GM23338 (cell line): ENCODE results near the gene PIK3R4. TPM values are rescaled to one million over a fixed set of nuclear protein-coding genes. Genes with fewer than 3 reads are reported as not detected.
A peak's percentile ranks its signal among the peaks of the same experiment; 100 is the strongest.

Experiments
- ATAC-seq: fragments of 200-7000 bp; cut with Tn5 transposase; 3 replicates; pipeline ENCODE4 v1.9.1; 2020
- DNase-seq: peaks from one replicate; pipeline ENCODE4 v3.0.0-alpha.2; 2015; ENCODE audit warnings: low spot score
- H2AFZ ChIP-seq: fragments of 200-600 bp; sonication (generic); 2 replicates; pipeline ENCODE4 v1.8.0; 2016; ENCODE audit warnings: antibody characterized with exemption, mild to moderate bottlenecking, moderate library complexity
- H3F3A ChIP-seq: fragments of 200-600 bp; sonication (generic); replicated peaks from 2 replicates; pipeline ENCODE4 v1.8.0; 2017; ENCODE audit warnings: antibody characterized with exemption, mixed run types, low read depth
- H3K27ac ChIP-seq: fragments of 200-600 bp; sonication (generic); 2 replicates; pipeline ENCODE4 v1.6.1; 2016; ENCODE audit warnings: low read depth
- H3K27me3 ChIP-seq: fragments of 200-600 bp; sonication (generic); 2 replicates; pipeline ENCODE4 v1.8.0; 2016; ENCODE audit warnings: mild to moderate bottlenecking, mixed run types, moderate library complexity; ENCODE audit not compliant: insufficient read depth
- H3K36me3 ChIP-seq: fragments of 200-600 bp; sonication (generic); 2 replicates; pipeline ENCODE4 v1.8.0; 2016; ENCODE audit warnings: mild to moderate bottlenecking; ENCODE audit not compliant: insufficient read depth
- H3K4me1 ChIP-seq: fragments of 200-600 bp; sonication (generic); 2 replicates; pipeline ENCODE4 v1.8.0; 2016; ENCODE audit warnings: mild to moderate bottlenecking, moderate library complexity; ENCODE audit not compliant: insufficient read depth
- H3K4me2 ChIP-seq: fragments of 200-600 bp; sonication (generic); 2 replicates; pipeline ENCODE4 v1.7.1; 2017; ENCODE audit warnings: mixed run types
- H3K4me3 ChIP-seq: fragments of 200-600 bp; sonication (generic); 2 replicates; pipeline ENCODE4 v1.6.1; 2016; ENCODE audit warnings: mixed run types
- H3K79me2 ChIP-seq: fragments of 200-600 bp; sonication (generic); replicated peaks from 2 replicates; pipeline ENCODE4 v1.8.0; 2017; ENCODE audit warnings: mild to moderate bottlenecking; ENCODE audit not compliant: insufficient read depth
- H3K9me2 ChIP-seq: fragments of 200-600 bp; sonication (generic); 2 replicates; pipeline ENCODE4 v1.8.0; 2017; ENCODE audit not compliant: insufficient read depth
- H4K20me1 ChIP-seq: fragments of 200-600 bp; sonication (generic); replicated peaks from 2 replicates; pipeline ENCODE4 v1.8.0; 2017; ENCODE audit warnings: mild to moderate bottlenecking; ENCODE audit not compliant: insufficient read depth
- H3K27ac Mint-ChIP-seq: 2 replicates; pipeline ENCODE4 v1.8.0; 2020; ENCODE audit warnings: inconsistent platforms, mild to moderate bottlenecking, moderate library complexity, mixed read lengths
- H3K27me3 Mint-ChIP-seq: 3 replicates; pipeline ENCODE4 v1.8.0; 2022; ENCODE audit warnings: low read depth, mild to moderate bottlenecking, moderate library complexity, mixed read lengths, inconsistent platforms; ENCODE audit not compliant: insufficient read depth, poor library complexity
- H3K36me3 Mint-ChIP-seq: 3 replicates; pipeline ENCODE4 v1.8.0; 2021; ENCODE audit warnings: low read depth, mild to moderate bottlenecking, inconsistent platforms, moderate library complexity, mixed read lengths
- H3K4me1 Mint-ChIP-seq: 3 replicates; pipeline ENCODE4 v1.8.0; 2020; ENCODE audit warnings: mild to moderate bottlenecking, inconsistent platforms, mixed read lengths
- H3K4me3 Mint-ChIP-seq: 3 replicates; pipeline ENCODE4 v1.8.0; 2021; ENCODE audit warnings: moderate library complexity, mild to moderate bottlenecking, inconsistent platforms, mixed read lengths
- H3K9me3 Mint-ChIP-seq: 3 replicates; pipeline ENCODE4 v1.8.0; 2020; ENCODE audit warnings: moderate library complexity, mild to moderate bottlenecking, inconsistent platforms, mixed read lengths
- CREB1 ChIP-seq: fragments of 250-450 bp; sonication (Bioruptor Pico); IDR thresholded peaks from 2 replicates; pipeline ENCODE4 v1.5.0; 2020; ENCODE audit warnings: low read depth, mild to moderate bottlenecking, moderate library complexity
- CTCF ChIP-seq, 2 experiments: fragments of 200-600 bp in 1 of 2; sonication (generic) in 1 of 2; conservative IDR thresholded peaks; 2 replicates each; pipeline versions ENCODE4 v1.5.1 to v1.6.1; 2016 to 2017; ENCODE audit warnings: antibody characterized with exemption in 2 of 2, low read depth in 2 of 2, mild to moderate bottlenecking in 2 of 2, moderate library complexity in 1 of 2
- ETS1 ChIP-seq: IDR thresholded peaks from 2 replicates; pipeline ENCODE4 v1.6.1; 2016; ENCODE audit warnings: antibody characterized with exemption
- EZH2 ChIP-seq: fragments of 200-600 bp; sonication (generic); IDR thresholded peaks from one replicate; pipeline ENCODE4 v1.8.0; 2017; ENCODE audit warnings: antibody characterized with exemption, mild to moderate bottlenecking, low read depth; ENCODE audit not compliant: unreplicated experiment
- EZH2phosphoT487 ChIP-seq: fragments of 200-600 bp; sonication (generic); IDR thresholded peaks from one replicate; pipeline ENCODE4 v1.8.1; 2018; ENCODE audit warnings: antibody characterized with exemption; ENCODE audit not compliant: unreplicated experiment
- NANOG ChIP-seq: IDR thresholded peaks from 2 replicates; pipeline ENCODE4 v1.6.1; 2016; ENCODE audit warnings: antibody characterized with exemption, borderline replicate concordance
- STAT1 ChIP-seq: IDR thresholded peaks from one replicate; pipeline ENCODE4 v1.6.1; 2016; ENCODE audit warnings: antibody characterized with exemption; ENCODE audit not compliant: unreplicated experiment
- ZNF331 ChIP-seq: fragments of 250-450 bp; sonication (Bioruptor Pico); IDR thresholded peaks from 2 replicates; pipeline ENCODE4 v1.5.0; 2020; ENCODE audit warnings: low read depth, mild to moderate bottlenecking, moderate library complexity
- polyA plus RNA-seq: library from polyadenylated mRNA; unstranded; fragments of >200 nt; fragmentation: Nextera tagmentation; extraction: Ambion mirVana; gene quantifications from 2 replicates; pipeline ENCODE4 v1.2.1, GENCODE V29; 2016
- total RNA-seq: library from RNA; depleted of rRNA; stranded (reverse); fragments of >200 nt; shearing (Covaris generic); gene quantifications from 2 replicates; pipeline ENCODE4 v1.2.3, GENCODE V29; 2014
- TF ChIP-seq, protein P1 (sequence below): IDR thresholded peaks from one replicate; pipeline ENCODE4 v1.6.1; 2018; ENCODE audit warnings: antibody characterized with exemption; ENCODE audit not compliant: unreplicated experiment

Gene PIK3R4
- total and polyA plus RNA-seq, 2 experiments from 2014 or later = 48.8 to 65.1 TPM

DNA sequence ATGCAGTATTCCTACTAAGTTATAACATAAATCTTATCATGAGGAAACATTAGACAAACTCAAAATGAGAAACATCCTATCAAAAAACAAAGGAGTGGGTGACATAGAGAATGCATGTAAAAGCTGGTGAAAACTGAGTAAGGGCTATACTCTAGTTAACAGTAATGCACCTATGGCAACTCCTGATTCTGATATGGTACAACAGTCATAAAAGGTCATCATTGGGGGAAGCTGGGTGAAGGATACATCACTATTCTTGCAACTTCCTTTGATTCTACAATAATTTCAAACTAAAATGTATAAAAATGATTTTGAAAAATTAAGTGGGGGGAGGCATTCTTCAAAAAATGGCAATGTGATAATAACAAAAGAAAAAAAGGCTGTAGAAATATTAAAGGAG is 6.8 kb downstream of the PIK3R4 start:
- ATAC-seq (no peak), DNase-seq (no peak)
- Histone ChIP-seq H3K27ac (no peak overlapping the region), H3K79me2 (peaks cover 98% of the 10 kb centered on the region), H3K9me2 (no peaks in the 10 kb centered on the region), H4K20me1 (peaks cover 12% of the 10 kb centered on the region), H3K4me3 (no peak overlapping the region), H3K4me2 (no peak overlapping the region), H3K36me3 (0 out of 2 replicates have a peak, but pooled peaks cover 3% of the 10 kb centered on the region), H3K4me1 (no peaks in the 10 kb centered on the region; the same call in 1 of the 2 replicates), H2AFZ (no peak overlapping the region), H3K27me3 (no peaks in the 10 kb centered on the region), H3F3A (no peaks in the 10 kb centered on the region)
- no peaks in the 10 kb centered on the region for H3K27me3 Mint-ChIP-seq
- H3K4me3 Mint-ChIP-seq = no peak overlapping the region
- TF ChIP-seq STAT1 (no peak), NANOG (no peak), ZNF331 (CRISPR knock-in tag) (no peak), ETS1 (no peak), EZH2phosphoT487 (no peak)
- peaks cover 12% of the 10 kb centered on the region for H3K4me1 Mint-ChIP-seq
- H3K27ac Mint-ChIP-seq = no peak overlapping the region
- H3K36me3 Mint-ChIP-seq = peaks cover 28% of the 10 kb centered on the region
- no peaks in the 10 kb centered on the region for H3K9me3 Mint-ChIP-seq

GRCh38 chr3:130738241-130738640 is 8.4 kb downstream of the PIK3R4 start:
- no peaks in the 10 kb centered on the region for H3K9me3 Mint-ChIP-seq
- TF ChIP-seq, protein P1, sequence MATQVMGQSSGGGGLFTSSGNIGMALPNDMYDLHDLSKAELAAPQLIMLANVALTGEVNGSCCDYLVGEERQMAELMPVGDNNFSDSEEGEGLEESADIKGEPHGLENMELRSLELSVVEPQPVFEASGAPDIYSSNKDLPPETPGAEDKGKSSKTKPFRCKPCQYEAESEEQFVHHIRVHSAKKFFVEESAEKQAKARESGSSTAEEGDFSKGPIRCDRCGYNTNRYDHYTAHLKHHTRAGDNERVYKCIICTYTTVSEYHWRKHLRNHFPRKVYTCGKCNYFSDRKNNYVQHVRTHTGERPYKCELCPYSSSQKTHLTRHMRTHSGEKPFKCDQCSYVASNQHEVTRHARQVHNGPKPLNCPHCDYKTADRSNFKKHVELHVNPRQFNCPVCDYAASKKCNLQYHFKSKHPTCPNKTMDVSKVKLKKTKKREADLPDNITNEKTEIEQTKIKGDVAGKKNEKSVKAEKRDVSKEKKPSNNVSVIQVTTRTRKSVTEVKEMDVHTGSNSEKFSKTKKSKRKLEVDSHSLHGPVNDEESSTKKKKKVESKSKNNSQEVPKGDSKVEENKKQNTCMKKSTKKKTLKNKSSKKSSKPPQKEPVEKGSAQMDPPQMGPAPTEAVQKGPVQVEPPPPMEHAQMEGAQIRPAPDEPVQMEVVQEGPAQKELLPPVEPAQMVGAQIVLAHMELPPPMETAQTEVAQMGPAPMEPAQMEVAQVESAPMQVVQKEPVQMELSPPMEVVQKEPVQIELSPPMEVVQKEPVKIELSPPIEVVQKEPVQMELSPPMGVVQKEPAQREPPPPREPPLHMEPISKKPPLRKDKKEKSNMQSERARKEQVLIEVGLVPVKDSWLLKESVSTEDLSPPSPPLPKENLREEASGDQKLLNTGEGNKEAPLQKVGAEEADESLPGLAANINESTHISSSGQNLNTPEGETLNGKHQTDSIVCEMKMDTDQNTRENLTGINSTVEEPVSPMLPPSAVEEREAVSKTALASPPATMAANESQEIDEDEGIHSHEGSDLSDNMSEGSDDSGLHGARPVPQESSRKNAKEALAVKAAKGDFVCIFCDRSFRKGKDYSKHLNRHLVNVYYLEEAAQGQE = no peak
- TF ChIP-seq CREB1 (CRISPR knock-in tag) (no peak), CTCF (conservative IDR thresholded peaks at IDR 0.05; ENCODE audit: low read depth in 2 of 2) (no peak), EZH2 (no peak), ETS1 (no peak), NANOG (no peak)
- H3K27ac Mint-ChIP-seq = 0 out of 2 replicates have a peak overlapping the region, but pooled peaks have one; percentile 23
- no peak for ATAC-seq
- no peaks in the 10 kb centered on the region for H3K27me3 Mint-ChIP-seq
- Histone ChIP-seq H3K27me3 (no peaks in the 10 kb centered on the region), H3K4me1 (no peaks in the 10 kb centered on the region), H3K9me2 (no peaks in the 10 kb centered on the region), H2AFZ (no peak overlapping the region), H3K27ac (no peak overlapping the region), H4K20me1 (peaks cover 15% of the 10 kb centered on the region), H3K4me3 (no peak overlapping the region), H3K4me2 (no peak overlapping the region), H3K36me3 (peaks cover 10% of the 10 kb centered on the region; the same call in 1 of the 2 replicates), H3F3A (no peaks in the 10 kb centered on the region), H3K79me2 (peaks cover 81% of the 10 kb centered on the region)
- DNase-seq = no peak
- H3K4me1 Mint-ChIP-seq = peaks cover 2% of the 10 kb centered on the region; the same call in 2 of the 3 replicates
- no peak overlapping the region for H3K4me3 Mint-ChIP-seq
- peaks cover 17% of the 10 kb centered on the region; the same call in 2 of the 3 replicates for H3K36me3 Mint-ChIP-seq
